ENCODE data around the gene TMEM80.
"Not testable (repeated sequence)": the region's sequence is repeated elsewhere in the genome, so short reads cannot be mapped to it uniquely, and the experiment has no call there.

The TMEM80 gene

DNA sequence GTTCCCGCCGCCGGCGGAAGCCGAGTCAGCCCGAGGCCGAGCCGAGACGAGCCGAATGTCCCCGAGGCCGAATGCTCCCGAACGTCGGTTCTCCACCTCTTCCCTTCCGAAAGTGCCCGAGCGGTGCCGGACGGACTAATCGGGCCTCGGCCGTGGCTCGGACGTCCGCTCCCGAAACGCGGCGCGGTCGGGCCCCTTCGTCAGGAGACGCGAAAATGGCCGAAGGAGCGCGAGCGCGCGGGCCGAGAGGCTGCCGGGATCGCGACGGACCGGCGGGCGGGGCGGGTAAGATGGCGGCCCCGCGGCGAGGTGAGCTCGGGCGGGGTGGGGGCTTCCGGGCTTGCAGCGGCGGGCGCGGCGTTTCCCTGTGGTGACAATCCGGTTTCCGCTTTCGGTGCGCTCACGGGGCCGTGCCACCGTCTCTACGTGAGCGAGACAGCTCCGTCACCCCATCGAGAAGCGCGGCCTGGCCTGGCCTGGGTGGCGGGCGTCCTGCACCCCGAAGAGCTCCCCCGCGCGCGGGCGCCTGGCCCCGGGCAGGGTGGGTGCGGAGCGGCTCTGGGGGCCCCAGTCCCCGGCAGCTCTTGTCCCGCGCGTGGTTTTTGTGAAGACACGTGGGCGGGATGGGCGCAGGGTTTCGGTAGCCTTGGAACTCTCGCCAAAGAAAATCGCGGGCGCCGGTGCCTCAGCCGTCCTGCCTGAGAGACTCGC, at the start of gene TMEM80:
TSS of gene TMEM80 (plus strand) at position 279 of the 711 bp plus-strand sequence. CDS start at position 291, 12 bp downstream.
- DNase-seq: peak; percentile 98

DNA sequence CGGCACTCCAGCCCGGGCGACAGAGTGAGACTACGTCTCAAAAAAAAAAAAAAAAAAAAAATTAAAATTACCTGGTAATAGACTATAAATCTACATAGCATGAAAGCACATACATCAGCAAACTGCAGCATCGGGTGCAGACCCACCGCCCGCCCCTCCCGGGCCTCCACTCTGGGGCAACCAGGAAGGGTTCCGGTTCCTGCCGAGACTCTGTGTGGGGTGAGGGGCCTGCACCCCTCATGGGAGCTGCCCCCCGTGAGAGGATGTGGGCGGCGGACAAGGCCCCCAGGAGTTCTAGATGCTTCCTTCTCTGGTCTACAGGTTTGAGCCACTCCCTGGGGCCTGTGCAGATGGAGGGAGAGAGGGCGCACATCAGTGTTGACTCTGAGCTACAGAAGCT, 49.4 kb upstream of the TMEM80 start:
- no peak for DNase-seq

DNA sequence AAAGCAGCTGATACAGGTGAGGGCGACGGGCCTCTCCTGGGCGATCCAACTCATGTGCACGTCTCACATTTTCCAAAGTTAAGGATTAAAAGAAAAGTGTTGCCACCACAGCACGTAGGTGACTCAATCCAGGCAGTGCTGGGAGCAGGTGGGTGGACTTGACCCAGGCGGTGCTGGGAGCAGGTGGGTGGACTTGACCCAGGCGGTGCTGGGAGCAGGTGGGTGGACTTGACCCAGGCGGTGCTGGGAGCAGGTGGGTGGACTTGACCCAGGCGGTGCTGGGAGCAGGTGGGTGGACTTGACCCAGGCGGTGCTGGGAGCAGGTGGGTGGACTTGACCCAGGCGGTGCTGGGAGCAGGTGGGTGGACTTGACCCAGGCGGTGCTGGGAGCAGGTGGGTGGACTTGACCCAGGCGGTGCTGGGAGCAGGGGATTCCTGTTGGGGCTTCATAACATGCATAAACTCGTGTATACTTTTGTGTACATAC, 47.9 kb upstream of the TMEM80 start:
- not testable (repeated sequence) for DNase-seq

DNA sequence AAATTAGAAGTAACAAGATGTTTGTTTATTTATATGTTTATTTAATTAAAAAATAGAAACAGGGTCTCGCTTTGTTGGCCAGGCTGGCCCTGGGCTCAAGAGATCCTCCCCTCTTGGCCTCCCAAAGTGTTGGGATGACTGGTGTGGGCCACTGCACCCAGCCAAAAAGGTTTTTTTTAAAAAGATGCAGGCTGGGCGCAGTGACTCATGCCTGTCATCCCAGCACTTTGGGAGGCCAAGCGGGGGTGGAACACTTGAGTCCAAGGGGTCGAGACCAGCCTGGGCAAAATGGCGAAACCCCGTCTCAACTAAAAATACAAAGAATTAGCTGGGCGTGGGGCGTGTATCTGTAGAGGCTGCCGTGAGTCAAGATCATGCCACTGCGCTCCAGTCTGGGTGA, 45.1 kb upstream of the TMEM80 start:
- DNase-seq: no peak

DNA sequence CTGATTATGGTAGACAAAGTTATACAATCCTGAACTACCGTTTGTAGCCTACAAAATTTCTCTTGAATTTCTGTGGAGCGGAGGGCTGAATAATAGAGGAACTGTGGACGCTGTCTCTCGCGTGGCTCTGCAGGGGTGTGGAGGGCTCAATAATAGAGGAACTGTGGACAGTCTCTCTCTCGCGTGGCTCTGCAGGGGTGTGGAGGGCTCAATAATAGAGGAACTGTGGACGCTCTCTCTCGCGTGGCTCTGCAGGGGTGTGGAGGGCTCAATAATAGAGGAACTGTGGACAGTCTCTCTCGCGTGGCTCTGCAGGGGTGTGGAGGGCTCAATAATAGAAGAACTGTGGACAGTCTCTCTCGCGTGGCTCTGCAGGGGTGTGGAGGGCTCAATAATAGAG, 42.5 kb upstream of the TMEM80 start:
- not testable (repeated sequence) for DNase-seq

DNA sequence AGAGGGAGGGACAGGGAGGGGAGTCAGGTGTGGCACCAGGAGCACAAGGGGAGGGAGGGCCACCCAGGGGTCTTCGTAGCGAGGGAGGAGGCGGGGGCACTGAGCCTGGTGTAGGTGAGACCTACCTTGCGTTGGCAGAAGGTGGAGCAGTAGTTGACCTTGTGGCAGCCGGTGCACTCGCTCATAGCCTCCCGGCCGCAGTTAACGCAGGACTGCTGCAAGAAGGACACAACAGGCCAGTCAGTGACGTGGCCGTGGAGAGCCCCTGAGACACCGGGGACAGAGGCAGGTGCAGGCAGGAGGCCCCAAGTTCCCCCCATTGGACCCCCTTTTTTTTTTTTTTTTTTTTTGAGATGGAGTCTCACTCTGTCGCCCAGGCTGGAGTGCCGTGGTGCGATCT, 41.8 kb upstream of the TMEM80 start:
- no peak for DNase-seq

DNA sequence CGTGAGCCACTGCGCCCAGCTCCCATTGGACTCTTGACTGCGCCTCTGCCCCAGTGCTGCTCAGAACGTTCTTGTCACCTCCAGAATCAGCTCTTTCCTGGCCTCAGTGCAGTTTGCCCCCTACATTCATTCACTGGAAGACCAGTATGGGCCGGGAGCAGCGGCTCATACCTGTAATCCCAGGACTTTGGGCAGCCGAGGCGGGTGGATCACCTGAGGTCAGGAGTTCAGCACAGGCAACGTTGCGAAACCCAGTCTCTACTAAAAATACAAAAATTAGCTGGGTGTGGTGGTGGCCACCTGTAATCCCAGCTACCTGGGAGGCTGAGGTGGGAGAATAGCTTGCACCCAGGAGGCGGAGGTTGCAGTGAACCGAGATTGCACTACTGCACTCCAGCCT, 41.2 kb upstream of the TMEM80 start:
- not testable (repeated sequence) for DNase-seq

DNA sequence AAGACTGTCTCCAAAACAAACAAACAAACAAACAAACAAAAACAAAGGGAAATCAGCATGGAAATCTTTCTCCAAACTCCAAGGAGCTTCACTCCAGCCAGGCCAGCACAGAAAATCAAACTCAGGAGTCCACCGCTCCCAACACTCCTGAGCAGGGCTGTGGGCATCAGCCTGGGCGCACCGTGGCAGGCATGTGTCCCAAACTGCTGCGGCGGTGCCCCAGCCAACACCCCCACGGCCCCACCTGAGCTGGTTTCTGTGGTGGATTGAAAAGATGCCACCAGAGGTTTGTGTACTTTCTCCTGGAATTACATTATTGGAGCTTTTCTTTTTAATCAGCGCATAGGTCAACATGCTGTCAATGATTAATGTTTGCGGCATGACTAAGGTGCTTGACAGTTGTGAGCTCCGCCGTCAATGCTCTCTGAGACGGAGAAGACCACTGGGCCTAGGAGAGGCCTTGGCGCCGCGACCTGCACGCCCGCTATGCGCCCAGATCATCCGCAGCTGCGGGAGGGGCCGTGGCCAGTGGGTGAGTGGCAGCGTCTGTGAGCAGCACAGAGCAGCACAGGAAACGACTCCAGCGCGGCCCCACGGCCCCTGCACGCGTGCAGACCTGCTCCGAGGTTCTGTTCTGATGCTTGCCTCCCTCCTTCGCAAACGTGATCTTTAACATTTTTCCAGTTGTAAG, 40.4 kb upstream of the TMEM80 start:
- no peak for DNase-seq

DNA sequence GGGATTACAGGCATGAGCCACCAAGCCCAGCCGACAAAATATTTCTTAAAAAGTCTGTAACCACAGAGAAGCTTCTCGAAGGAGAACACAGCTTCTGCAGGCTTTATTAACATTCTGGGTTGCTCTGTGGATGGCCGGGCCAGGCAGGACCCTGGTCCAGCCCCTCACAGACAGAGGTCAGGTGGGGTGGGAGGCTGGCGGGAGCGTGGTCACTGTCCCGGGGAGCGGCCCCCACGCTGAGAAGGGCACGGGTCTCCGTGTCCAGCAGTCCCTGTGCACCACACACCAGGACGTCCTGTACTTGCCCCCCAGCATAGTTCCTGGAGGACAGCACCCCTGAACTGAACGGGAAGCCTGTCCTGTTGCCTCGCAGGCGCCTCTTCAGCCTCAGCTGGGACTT, 39.2 kb upstream of the TMEM80 start:
- no peak for DNase-seq

DNA sequence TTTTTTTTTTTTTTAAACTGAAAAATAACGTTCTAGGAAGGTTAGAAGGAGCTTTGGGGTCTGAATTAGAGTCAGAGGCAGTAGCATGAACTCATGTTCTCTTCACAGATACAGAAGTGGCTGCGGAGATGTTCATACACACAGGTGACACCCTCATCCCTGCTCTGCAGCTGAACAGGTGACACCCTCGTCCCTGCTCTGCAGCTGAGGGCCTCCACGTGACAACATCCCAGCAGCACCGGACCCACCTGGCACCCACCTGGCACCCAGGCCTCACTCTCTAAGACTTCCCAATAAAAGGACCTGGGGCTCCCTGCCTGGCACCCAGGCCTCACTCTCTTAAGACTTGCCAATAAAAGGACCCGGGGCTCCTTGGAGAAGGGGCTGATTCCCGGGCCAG, 38.8 kb upstream of the TMEM80 start:
- DNase-seq: no peak

DNA sequence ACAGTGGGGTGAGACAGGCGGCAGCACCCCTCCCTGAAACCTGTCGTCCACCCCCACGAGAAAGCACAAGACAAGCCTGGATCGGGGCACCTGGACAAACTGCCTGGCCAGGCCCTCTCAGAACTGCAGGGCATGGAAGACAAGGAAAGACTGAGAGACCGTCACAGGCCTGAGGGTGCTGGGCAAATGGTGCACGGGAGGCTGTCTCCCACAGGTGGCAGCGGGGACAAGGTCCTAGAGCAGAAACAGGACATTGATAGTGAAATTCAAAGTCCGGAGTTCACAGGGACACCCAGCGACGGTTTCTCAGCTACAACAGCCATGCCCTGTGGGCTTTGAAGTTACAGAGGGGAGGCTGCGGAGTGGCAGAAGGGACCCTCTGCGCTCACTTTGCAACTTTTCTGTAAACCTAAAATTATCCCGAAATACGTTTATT, 37.9 kb upstream of the TMEM80 start:
- no peak for DNase-seq

DNA sequence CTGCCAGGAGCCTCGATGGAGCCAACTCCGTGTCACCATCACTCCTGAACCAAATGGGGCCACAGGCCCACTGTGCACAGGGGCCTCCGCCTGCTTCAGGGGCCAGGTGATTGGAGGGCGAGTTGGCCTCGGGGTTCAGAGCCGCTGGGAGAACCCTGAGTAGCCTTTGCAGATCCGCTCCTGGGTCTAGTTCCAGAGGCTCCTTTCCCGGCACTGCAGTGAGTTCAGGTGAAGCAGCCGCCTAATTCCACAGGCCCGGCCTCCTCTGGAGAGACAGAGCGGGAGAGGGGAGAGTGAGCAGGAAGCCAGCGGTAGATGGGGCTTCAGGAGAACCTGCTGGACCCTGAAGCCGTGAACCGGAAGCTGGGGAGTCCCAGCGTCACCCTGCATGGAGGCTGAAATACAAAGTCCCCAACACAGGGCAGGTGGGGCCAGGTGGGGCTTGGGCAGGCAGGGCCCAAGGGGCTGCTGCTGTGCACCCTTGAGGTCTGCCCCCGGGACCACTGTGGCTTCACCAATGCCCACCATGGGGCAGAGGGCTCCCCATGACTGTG, 36.0 kb upstream of the TMEM80 start:
- no peak for DNase-seq

DNA sequence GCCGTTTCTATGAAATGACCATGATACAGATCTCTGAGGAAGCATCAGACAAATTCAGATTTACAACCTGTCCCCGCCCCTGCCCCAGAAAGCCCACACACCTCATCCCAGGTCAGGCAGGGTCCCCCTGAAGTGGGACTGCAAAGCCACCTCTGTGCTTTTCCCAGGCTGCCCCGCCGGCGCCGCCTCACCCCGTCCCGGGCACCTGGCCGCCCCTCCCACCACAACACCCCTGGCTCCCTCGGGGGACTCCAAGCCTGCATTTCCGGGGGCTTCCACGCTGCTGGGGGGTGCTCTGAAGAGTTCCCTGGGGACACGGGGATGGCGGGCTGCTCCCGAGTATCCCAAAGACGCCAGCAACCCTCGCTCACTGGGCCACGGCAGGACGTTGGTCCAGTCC, 35.3 kb upstream of the TMEM80 start:
- no peak for DNase-seq

DNA sequence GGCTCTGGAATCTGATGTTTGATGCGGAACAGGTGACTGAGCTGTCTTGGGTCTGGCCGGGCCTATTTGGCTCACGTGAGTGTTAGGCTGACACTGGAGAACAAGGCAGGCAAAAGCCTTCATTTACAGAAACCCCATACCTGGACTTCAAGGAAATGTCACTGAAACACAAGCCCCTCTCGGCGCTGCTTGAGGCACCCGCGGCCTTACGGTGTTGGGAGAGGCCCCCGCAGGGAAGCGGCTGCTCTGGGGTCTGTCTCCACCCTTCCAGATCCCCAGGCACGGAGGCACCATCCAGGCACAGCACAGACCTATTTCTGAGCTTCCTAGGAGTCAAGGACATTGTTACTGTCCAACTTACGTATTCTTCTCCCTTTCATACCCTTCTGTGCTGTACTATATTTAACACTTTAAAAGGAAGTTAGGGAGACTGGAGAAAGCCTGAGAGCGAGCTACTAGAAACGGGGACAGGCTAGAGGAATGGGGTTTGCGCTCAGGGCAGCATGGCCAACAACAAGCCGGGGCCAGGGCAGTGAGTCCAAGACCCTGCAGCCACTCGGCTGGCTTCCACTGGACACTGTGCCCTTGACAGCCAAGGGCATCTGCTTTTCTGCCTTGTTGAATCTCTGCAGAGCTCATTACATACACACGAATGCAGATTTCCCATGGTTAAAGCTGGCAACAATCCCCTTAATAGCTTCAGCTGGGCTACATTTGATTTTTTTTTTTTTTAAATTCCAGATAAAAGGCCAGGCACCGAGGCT, 34.8 kb upstream of the TMEM80 start:
- no peak for DNase-seq

DNA sequence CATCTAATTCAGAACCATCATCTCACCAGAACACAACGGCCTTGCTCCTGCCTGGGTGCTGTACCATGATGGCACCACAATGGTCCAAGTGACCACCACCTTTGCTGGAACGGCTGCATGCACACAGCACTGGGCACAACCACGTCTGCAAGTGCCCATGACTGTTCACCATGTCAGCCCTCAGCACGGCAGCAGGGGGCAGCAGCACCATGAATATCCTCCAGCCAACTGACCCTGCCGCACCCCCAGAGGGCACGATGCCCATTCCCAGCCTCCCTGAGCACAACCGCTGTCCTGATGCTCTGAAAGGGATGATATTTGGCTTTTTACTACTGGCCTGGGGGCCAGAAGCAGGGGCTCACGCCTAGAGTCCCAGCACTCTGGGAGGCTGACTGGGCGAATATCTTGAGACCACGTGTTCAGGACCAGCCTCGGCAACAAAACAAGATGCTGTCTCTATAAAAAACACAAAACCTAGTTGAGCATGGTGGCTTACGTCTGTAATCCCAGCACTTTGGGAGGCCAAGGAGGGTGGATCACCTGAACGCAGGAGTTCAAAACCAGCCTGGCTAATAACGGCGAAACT, 32.8 kb upstream of the TMEM80 start:
- peak; percentile 50 for DNase-seq

DNA sequence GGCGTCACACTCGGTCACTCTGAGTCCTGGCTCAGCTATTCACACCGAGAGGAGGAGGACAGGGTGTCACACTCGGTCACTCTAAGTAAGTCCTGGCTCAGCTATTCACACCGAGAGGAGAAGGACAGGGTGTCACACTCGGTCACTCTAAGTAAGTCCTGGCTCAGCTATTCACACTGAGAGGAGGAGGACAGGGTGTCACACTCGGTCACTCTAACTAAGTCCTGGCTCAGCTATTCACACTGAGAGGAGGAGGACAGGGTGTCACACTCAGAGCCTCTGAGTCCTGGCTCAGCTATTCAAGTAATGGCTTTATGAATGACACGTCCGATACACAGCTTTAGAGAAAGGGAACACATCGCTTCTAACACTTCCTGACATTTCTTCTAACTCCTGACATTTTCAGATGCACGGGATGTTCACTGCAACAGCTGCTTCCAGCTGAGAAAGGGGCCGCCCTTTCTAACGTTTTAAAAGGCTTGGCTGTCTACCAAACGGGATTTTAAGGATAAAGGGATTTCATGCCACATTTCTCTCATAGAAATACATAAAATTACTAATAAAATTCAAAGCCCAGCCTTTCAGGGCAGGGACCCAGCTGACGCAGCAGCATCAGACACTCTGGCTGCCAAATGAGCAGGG, 30.4 kb upstream of the TMEM80 start:
- no peak for DNase-seq

DNA sequence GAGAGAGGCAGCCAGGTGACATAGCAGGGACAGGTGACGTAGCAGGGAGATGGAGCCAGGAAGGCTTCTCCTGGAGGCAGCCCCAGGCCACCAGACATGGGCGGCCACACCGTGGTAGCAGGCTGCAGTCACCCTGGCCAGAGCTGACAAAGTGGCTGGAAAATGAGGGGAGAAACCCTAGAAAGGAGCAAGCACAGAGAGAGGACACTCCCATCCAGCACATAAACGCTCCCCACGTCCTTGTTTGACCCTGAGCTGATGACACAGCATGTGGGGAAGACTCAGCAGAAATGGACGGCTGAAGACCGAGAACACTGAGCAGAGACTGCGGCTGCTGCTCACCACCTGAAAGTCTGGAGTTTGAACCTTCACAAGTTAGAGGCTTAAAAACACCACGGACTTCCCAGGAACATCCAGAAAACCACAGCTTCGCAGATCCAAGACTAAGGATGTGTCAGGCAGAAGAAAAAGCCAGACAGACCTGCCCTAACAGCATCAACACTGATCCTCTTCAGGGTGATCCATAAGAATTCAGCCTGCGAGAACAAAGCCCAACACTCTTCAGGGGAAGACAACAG, 29.8 kb upstream of the TMEM80 start:
- DNase-seq: no peak

DNA sequence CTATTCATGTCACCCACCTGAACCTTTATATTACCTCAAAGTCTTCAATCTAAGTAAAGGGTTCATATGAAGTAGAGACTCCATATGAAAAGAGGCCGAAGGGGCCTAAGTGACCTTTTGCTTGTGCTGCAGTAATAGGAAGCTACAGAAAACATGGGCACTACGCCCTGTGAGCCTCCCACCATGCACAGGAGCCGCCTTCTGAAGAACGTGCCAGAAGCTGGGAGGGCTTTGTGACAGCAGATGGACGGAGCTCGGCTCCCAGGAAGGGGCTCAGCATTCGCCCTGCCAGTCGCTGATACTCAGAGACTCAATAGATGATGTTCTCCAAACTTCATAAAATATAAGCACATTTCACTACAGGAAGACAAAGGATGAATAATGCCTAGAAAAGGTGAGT, 21.8 kb upstream of the TMEM80 start:
- DNase-seq: no peak

DNA sequence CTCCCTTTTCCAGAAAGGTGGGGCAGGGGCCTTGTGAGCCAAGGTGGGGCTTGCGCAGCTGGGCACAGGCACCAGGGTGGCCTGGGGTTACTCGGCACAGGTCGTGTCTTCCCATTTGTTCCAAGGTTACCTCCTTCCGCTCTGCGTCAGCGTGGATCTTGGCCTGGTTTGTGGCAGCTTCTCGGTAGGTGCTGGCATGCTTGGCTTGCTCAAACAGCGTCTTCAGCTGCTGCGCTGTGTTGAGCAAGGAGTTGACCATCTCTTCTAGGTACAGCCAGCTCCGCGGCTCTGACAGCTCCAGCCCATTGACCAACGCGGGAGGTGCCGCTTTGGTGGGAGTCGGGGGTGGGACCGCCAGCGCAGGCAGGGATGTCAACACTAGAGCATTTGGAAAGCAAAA, 21.2 kb upstream of the TMEM80 start:
- DNase-seq: no peak

DNA sequence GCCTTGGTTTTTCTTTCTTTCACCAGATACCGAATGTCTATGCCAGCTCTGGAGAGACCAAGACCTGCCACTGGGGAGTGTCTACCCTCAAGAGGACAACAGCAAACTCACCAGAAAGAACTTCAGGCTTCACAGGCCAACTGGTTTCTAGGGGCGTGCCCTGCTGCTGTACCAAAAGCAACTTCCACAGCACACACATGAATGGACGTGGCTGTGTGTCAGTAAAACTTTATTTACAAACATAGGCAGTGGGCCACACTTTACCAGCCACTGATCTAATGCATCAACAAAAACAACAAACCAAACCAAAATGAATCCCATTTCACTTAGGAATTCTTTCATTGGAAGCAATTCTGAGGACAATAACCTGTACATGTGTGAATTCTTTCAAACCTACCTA, 17.3 kb upstream of the TMEM80 start:
- DNase-seq: no peak

DNA sequence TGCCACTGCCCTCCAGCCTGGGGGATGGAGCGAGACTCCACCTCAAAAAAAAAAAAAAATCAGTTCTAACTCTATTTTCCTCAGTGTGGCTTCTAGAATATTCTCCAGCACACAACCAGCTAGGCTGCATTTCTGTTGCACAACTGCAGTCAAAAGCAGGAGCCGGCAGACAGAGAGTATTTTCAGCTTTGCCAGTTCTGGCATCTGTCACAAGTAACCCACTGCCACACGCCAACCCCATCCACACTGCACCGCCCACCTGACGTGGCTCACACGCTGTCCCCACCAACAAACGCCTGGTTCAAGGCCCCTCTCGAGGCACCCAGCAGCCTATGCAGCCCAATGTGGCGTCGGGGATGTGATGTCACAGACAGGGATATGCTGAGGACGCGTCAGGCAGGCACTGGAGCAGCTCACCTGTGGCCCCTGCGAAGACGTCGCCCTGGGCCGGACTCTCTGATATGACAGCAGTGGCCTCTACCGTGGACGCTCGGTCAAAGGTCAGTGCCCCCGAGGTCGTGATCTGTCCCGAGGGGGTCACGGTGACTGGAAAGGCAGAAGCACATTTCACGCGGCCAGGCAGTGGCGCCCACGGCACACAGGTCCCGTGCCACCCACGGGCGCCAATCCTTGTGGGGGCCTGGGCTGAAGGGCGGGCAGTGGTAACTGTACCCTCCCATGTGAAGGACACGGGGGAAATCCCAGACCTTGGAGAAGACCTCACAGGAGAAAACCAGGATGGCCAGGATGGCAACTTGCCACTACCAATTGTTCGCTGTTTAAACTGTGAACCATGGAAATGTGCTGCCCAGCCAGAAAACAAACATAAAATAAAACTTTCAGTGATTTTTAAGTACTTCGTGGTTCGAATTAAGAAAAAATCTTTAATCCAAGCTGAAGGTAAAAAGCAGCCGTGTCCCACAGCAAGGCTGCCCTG, 16.1 kb upstream of the TMEM80 start:
- DNase-seq: no peak

All from CD4-positive, alpha-beta T cell treated with Interleukin-12 subunit alpha and Interleukin-12 subunit beta, for 1 hour (primary cell).